Anterior cingulate cortex (tissue), 58 donors: ENCODE results near the gene PSME2.

Experiments
- DNase-seq, 58 donors: peaks; one replicate each; lab custom pipeline; 2025; lab: John Stamatoyannopoulos, UW

PSME2 gene

DNA sequence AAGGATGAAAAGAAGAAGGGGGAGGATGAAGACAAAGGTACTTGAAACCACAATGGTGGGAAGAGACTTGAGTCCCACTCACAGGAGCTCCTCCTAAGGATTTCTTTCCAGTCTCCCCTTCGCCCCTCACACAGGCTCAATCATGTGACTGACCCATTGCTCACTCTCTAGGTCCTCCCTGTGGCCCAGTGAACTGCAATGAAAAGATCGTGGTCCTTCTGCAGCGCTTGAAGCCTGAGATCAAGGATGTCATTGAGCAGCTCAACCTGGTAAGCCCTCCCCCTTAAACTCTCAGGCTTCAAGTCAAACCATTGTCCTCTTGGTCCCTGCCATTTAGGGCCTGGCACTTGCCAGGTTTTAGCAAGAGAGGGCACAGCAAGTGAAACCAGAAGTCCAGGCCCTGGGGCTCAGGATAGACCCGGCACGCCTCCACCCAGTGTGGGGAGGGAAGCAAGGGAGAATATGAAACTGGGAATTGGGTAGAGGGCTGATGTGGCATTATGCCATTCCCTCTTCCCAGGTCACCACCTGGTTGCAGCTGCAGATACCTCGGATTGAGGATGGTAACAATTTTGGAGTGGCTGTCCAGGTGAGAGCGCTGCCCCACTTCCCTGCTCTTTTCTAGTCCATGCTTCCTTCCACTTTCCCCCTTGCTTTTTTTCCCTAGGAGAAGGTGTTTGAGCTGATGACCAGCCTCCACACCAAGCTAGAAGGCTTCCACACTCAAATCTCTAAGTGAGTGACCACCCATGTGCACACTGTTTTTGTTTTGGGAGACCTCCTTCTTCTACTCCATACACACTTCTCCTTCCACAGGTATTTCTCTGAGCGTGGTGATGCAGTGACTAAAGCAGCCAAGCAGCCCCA, 8.6 kb downstream of the PSME2 start:
- DNase-seq = no peak

DNA sequence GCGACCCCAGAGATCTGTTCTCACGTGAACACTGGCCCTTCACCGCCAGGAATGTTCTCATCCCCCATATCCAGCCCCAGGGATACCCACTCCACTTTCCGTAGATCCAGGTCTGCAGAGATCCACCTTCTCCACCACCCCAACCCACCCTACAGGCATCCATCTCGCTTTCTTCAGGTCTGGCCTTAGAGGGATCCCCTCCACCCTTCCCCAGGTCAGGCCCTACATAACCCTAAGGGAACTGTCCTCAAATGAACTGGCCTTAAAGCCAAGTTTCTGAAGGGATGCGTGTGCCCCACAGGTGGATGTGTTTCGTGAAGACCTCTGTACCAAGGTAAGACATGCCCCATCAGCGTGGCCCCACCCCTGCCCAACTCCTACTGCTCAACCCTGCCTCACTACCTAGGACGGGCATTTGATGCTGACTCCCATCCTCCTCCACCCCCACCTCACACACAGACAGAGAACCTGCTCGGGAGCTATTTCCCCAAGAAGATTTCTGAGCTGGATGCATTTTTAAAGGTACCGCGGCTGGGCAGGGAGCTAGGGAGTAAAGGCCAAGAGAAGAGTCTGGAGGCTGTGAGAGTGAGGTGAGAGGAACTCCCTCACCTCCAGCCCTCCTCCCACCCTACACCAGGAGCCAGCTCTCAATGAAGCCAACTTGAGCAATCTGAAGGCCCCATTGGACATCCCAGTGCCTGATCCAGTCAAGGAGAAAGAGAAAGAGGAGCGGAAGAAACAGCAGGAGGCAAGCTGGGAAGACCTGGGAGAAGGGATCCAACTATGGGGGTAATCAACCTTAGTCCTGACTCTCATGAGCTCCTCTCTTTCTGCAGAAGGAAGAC, 9.5 kb downstream of the PSME2 start:
- DNase-seq = no peak

DNA sequence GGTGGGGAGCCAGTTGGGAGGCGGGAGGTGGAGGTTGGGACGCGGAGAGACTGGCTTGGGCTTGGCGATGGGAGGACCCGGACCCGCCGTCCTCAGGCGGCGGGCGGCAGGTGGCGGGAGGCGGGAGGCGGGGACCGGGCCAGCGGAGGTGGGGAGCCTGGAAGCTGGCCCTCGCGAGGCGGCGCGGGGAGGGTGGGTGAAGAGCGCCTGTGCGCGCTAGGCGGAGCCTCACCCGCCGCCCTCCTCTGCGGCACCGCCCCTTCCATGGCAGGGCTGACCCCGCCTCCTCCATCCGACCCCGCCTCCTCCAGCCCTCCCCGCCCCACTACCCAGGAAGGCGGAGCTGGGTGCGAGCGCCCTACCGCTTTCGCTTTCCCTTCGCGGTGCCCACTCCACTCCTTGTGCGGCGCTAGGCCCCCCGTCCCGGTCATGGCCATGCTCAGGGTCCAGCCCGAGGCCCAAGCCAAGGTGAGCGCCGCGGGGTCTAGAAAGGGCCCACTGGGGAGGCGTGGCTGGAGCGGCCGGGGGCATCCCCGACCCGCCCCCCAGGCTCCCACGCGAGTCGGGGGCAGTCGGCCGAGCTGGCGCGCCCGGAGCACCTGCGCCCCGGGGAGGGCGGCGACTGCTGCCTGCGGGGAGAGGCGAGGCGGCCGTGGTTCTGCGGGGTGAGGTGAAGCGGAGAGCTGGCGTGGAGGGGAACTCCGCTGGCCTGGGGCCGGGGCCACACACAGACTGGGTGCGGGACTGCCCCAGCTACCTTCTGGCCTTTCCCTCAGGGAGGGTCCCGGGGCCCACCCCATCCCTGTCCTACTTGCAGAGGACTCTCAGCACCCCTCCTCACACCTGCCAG, 10.4 kb downstream of the PSME2 start, which contains the start of gene PSME1:
PSME1 (plus strand) TSS at position 361 of the 850 bp plus-strand sequence; CDS start at position 430, 69 bp downstream.
- DNase-seq = peak; percentile 32 to 96 (median 88)

DNA sequence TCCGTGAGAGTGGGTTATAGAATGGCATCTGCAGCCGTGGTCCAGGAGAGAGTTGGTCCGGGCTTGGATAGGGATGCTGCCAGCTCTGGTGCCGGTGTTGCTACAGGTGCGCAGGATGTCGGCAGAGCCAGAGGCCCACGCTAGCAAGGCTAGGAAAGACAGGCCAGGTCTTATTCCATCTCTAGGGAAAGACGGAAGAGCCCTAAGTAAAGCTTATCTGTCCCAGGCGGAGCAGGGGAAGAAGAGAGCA, 10.9 kb downstream of the PSME2 start:
- DNase-seq = no peak

DNA sequence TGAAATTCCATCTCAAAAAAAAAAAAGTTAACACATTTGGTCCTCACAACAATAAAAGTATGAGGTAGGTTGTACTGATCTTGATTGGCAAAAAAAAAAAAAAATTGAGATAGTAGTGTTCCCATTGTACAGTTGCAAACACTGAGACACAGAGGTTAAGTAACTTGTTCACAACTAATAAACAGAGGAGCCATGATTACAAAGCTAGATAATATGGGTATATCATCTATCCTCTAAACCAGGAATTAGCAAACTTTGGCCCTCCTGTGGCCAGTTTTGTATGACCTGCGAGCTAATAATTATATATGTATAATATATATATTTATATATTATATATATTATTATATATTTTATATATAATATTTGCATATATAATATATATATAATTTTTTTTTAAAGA, 12.7 kb downstream of the PSME2 start:
- DNase-seq = no peak

DNA sequence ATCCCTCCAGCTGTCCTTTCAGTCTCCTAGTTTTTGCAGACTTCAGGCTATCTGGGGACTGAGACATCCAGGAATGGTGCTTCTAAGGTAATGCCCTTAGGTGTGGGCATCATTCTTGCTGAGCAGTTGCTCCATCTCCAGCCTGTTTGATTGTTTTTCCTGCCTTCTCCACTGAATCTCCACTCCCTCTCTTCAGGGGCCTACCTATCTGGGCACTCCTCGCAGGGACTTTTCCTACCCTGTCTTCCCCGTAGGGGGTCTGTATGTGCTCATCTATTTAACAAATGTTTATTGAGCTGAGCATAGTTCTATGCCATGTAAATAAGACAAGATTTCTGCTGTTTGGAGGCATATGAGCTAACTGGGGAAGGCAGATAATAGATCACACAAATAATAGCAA, 13.4 kb downstream of the PSME2 start:
- DNase-seq = no peak

DNA sequence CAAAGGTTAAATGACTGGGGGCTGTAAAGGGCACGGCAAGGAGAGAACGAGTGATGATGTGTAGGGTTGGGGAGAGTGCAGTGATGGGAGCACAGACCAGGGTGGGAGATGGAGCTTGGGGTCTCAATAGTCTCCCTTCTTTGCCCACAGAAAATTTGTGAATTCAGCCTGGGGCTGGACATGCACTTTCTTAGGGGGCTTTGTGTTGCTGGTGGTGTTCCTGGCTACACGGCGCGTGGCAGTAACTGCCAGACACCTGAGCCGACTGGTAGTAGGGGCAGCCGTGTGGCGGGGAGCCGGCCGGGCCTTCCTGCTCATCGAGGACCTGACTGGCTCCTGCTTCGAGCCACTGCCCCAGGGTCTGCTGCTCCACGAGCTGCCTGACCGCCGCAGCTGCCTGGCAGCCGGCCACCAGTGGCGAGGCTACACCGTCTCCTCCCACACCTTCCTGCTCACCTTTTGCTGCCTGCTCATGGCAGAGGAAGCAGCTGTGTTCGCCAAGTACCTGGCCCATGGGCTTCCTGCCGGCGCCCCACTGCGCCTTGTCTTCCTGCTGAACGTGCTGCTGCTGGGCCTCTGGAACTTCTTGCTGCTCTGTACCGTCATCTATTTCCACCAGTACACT, 14.2 kb downstream of the PSME2 start:
- no peak for DNase-seq

DNA sequence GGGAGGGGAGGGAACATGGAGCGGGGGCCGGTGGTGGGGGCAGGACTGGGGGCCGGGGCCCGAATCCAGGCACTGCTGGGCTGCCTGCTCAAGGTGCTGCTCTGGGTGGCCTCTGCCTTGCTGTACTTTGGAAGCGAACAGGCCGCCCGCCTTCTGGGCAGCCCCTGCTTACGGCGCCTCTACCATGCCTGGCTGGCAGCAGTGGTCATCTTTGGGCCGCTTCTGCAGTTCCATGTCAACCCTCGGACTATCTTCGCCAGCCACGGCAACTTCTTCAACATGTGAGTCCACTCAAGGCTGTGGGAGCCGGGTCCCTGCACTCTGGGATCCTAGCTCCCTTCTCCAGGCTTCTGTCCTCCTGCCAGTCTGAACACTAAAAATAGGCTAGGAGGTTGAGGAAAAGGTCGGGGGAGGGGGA, 14.9 kb downstream of the PSME2 start:
- no peak for DNase-seq

DNA sequence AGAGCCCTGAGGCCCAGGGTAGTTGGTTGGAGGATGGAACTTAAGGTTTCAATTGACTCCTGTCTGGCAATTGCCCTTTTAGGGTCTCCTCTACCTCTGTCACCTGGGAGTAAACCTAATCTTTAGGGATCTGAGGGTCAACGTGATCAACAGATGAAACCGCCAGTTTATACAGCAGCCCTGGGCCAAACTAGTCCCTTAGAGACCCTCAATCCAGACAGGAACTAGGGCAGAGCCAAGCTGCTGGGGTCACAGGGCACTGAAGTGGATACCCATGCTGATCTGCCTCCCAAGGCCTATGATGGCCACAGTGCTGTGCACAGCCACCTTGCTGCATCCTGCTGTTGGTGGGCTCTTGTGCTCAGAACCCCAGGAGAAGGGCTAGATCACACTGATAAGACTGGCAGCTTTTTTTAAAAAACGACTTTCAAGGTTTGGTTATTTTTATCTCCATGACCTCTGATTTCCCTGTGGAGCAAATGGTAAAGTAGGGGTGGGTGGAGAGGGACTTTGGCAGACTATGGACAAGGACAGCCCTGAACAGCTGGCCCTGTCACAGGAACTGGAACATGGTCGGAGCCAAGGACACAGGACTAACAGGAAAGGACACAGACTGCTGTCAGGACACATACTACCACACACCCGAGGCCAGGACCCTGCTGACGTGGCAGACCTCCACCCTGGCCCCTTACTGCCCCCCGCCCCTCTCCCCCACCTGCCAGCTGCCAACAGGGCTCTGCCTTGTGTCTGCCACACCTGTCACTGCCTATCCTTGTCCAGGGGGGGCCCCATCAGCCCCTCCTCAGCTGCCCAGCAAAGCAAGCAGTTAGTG, 15.5 kb downstream of the PSME2 start:
- no peak for DNase-seq

DNA sequence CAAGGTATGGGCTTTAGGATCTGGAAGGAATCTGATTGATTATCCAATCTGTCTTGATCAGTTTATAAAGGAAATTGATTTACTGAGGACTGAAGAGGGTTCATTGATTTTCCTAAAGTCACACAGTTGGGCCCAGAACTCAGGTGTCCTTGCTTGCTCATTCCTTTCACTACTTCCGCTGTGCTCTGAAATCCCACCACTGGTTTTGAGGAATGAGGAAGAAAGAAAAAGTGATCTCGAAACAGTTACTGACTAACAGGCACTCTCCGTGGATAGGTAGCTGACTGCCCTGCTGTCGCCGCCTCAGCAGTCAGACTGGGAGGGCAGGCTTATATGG, 16.1 kb downstream of the PSME2 start, which contains the start of gene FITM1:
FITM1 (plus strand) TSS at position 280 of the 337 bp plus-strand sequence. CDS start 905 bp downstream, outside the sequence.
- no peak for DNase-seq

DNA sequence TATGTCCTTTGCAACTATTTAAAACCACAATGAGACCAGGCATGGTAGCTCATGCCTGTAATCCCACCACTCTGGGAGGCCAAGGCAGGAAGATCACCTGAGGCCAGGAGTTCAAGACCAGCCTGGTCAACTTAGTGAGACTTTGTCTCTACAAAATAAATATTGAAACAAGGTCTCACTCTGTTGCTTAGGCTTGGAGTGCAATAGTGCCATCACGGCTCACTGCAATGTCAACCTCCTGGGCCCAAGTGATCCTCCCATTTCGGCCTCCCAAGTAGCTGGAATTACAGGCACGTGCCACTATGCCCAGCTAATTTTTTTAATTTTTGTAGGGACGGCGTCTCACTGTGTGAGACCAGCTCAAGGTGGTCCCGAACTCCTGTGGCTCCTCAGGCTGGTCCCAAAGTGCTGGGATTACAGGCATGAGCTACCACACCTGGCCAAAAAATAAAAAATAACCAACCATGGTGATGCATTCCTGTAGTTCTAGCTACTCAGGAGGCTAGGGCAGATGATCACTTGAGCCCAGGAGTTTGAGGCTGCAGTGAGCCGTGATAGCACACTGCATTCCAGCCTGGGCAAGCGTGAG, 16.9 kb downstream of the PSME2 start:
- no peak for DNase-seq

DNA sequence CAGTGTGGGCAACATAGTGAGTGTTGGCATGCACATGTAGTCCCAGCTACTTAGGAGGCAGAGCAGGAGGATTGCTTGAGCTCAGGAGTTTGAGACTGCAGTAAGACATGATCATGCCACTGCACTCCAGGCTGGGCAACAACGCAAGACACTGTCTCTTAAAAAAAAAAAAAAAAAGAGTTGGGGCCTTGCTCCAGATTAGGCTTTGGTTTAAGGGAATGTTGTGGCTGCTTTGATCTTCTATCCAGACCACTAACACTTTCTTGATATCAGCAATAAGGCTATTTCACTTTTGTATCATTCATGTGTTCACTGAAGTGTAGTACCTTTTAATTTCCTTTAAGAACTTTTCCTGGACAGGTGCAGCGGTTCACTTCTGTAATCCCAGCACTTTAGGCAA, 18.7 kb downstream of the PSME2 start:
- DNase-seq = no peak

DNA sequence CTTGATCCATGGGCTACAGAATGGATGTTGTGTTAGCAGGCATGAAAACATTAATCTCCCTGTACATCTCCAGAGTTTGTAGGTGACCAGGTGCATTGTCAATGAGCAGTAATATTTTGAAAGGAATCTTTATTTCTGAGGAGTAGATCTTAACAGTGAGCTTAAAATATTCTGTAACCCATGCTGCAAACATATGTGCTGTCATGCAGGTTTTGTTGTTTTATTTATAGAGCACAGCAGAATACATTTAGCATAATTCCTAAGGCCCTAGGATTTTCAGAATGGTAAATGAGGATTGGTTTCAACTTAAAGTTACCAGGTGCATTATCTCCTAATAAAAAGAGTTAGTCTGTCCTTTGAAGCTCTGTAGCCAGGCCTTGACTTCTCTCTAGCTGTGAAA, 19.5 kb downstream of the PSME2 start:
- DNase-seq = no peak

DNA sequence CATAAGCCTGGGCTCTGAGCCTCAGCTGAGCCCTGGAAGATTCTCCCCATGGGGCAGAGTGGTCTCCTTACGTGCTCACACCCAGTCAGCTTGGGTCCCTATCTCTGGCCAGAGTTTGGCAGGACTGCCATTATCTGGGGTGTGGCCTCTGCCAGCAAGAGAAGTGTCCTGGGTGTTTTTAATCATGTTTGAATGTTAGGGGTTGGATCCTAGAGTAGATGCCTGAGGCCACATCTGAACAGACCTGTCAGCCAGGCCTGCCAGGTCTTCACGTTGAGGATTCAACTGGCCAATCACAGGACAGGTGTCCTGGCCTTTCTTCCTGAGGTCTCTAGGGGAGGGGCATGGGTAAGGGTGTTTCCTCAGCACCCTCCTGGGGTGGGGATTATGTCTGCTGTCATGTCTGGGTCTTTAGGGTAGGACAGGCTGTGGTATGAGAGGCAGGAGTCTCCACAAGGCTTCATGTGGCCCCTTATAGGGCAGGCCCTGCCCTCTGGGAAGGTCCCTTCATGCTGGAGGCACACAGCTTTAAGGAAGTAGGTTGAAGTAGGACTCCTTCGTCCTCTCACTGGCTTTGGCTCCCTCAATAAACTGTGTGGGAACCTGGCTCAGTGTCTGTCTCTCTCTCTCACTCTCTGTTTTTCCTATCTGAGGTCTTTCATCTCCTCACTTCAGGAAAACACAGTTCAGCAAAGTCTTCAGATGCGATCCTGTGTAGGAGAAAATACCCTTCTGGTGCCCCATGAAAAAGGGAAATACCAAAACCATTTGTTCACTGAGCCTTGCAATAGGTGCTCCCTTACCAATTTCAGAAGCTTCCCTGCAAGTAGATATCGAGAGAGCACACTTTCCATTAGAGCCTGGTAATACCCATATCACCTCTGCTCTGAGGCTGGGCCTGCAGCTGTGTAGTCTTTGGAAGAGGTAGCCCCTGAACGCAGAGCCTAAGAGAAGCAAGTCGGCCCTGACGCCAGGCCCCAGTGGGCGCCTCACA, 22.7 kb downstream of the PSME2 start:
- no peak for DNase-seq

DNA sequence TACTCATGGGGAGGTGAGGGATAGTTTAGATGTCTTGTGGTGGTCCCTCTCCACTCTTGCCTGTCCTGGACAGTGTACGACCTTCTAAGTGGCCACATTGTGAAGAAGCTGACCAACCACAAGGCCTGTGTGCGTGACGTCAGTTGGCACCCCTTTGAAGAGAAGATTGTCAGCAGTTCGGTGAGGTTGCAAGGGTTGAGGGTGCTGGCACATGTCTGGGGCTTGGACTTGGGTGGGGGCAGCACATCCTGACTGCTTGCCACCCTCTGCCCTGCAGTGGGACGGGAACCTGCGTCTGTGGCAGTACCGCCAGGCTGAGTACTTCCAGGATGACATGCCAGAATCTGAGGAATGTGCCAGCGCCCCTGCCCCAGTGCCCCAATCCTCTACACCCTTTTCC, 23.5 kb downstream of the PSME2 start:
- DNase-seq = no peak

DNA sequence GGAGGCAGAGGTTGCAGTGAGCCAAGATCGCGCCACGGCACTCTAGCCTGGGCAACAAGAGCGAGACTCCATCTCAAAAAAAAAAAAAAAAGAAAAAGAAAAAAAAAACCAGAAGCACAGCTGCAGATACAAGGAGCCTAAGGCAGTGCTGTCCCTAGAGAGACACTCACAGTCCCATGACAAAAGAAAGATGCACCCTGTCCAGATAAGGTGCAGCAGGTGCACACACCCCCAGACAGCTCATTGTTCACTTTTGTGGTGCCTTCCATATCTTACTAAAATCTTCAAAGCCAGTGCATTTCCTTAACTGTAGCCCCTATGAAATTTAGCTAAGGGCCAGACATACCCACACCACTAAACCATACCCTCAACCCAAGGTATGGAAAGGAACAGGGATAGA, 24.0 kb downstream of the PSME2 start:
- no peak for DNase-seq

DNA sequence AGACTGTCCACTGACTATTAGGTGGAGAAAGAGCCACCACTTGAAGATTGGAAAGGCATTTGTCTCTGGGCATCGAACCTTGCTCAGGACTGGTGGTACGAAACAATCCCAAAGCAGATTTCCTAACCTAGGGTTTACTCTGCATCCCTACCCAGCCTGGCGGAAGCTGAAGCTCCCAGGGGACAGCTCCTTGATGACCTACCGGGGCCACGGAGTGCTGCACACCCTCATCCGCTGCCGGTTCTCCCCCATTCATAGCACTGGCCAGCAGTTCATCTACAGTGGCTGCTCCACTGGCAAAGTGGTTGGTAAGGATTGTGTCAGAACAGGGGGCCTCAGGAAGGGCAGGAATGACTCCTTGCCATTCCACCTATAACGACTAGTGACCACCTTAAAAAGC, 25.2 kb downstream of the PSME2 start:
- no peak for DNase-seq

DNA sequence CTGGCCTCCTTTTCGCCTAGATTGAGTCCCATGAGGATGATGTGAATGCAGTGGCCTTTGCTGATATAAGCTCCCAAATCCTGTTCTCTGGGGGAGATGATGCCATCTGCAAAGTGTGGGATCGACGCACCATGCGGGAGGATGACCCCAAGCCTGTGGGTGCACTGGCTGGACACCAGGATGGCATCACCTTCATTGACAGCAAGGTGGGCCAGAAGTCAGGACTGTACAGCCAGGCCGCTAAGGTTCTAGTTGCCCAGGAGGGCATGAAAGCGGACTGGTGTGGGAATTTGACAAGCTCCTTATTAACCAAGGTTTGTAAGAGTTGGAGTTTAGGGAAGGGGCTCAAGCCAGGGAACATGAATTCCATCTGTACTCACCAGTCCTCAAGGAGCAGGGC, 26.7 kb downstream of the PSME2 start:
- DNase-seq = no peak
